GM12875 (cell line): ENCODE data around the gene CTSZ.

Experiments
- H3K4me3 ChIP-seq: one replicate; pipeline ENCODE4 v1.5.1; 2011; ENCODE audit warnings: low read depth, low read length, control low read depth
- CTCF ChIP-seq: IDR thresholded peaks from 2 replicates; pipeline ENCODE4 v1.5.1; 2011; ENCODE audit warnings: low read depth, mild to moderate bottlenecking, control low read depth, inconsistent platforms, low read length, moderate library complexity, borderline replicate concordance; ENCODE audit not compliant: insufficient read depth

CTSZ gene

DNA sequence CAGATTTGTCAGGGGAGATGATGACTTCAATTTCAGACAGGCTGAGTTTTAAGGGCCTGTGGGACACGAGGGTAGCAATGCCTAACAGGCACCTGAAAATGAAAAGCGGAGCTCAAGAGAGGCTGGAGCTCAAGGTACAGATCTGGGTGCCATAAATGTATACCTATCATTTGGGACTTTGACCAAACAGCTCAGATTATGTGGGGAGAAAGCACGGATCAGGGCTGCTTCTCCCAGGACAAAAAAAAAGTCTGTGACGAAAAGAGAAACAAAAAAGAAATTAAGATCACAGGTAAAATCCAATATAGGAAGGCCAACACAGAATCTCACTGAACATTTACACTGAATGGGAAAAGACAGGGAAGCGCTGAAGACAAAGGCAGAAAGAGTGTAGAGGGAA is 33.6 kb upstream of the CTSZ start:
- H3K4me3 ChIP-seq: no peak overlapping the region
- no peak for TF ChIP-seq CTCF

DNA sequence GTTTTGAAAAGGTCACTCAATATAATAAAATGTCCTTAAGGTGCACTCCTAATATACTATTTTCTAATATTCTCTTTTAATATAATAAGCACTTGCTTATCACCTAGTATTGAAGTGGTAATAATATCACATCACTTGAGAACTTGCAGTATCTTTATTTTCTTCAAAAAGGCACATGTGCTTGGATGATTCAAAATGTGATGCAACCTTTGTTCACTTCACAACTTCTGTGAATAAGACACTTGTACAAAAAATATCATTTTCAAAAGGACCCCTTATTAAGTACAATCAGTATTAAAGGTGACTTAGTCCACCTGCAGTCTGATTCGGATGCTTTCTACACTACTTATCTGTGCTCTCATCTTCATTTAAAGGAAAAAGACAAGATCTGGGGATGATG is 32.2 kb upstream of the CTSZ start:
- H3K4me3 ChIP-seq: no peak overlapping the region
- TF ChIP-seq CTCF: no peak

GRCh38 chr20:59037386-59037785 is 30.3 kb upstream of the CTSZ start:
- no peak for TF ChIP-seq CTCF
- no peak overlapping the region for H3K4me3 ChIP-seq

- no peak for TF ChIP-seq CTCF
- H3K4me3 ChIP-seq: no peak overlapping the region
Observed at GRCh38 chr20:59035381-59035780, 28.3 kb upstream of the CTSZ start.

DNA sequence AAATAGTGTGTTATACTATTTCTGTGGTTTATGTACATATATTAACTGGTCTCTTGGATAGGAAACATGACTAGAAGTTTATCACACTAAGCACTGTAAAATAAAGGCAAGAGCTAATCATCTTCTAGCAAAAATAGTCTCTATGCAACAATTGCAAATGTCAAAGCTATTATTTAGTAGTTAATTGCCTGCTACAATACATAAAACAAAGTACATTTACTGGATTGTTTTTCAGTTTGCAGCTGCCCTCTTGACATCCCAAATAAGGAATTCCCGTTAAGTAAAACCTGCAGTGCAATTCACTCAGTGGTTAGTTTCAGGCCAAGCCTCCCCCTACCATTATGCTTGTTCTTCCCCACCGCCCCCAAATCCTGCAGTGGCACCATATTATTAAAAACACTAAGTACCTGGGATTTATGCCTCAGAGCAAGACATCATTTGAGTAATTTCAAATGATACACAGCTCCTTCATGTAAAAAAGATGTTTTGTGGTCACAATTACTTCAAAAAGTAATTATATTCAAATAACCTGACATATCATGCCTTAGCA is 26.6 kb upstream of the CTSZ start:
- TF ChIP-seq CTCF: no peak

GRCh38 chr20:59033093-59033492 is 26.0 kb upstream of the CTSZ start:
- no peak for TF ChIP-seq CTCF
- no peak overlapping the region for H3K4me3 ChIP-seq

More for the DNA sequence above, 26.6 kb upstream of the CTSZ start:
- H3K4me3 ChIP-seq: no peak overlapping the region

GRCh38 chr20:59032713-59033059 is 25.6 kb upstream of the CTSZ start:
- TF ChIP-seq CTCF: no peak
- peak overlapping the region; percentile 52 for H3K4me3 ChIP-seq
